GM13976 (cell line): ENCODE results near the gene FCHSD2.

Experiments
- DNase-seq: peaks from one replicate; pipeline ENCODE4 v3.0.0; 2012; ENCODE audit warnings: low spot score
- in situ Hi-C: fragments of 300-500 bp; cut with MboI; formaldehyde crosslinking; loops from one replicate; pipeline ENCODE4 v1.12.0; 2022; ENCODE audit warnings: low sequenced_read_pairs, mixed read lengths, inconsistent platforms; ENCODE audit not compliant: unreplicated experiment
- TF ChIP-seq, protein P1 (sequence below): IDR thresholded peaks from 2 replicates; pipeline ENCODE4 v1.5.1; 2012; ENCODE audit warnings: borderline replicate concordance, mild to moderate bottlenecking; ENCODE audit not compliant: insufficient read depth; ENCODE audit errors: extremely low read depth, missing control alignments, control extremely low read depth

The FCHSD2 gene

GRCh38 chr11:73174495-73174791 is 32.3 kb upstream of the FCHSD2 start:
- TF ChIP-seq, protein P1, sequence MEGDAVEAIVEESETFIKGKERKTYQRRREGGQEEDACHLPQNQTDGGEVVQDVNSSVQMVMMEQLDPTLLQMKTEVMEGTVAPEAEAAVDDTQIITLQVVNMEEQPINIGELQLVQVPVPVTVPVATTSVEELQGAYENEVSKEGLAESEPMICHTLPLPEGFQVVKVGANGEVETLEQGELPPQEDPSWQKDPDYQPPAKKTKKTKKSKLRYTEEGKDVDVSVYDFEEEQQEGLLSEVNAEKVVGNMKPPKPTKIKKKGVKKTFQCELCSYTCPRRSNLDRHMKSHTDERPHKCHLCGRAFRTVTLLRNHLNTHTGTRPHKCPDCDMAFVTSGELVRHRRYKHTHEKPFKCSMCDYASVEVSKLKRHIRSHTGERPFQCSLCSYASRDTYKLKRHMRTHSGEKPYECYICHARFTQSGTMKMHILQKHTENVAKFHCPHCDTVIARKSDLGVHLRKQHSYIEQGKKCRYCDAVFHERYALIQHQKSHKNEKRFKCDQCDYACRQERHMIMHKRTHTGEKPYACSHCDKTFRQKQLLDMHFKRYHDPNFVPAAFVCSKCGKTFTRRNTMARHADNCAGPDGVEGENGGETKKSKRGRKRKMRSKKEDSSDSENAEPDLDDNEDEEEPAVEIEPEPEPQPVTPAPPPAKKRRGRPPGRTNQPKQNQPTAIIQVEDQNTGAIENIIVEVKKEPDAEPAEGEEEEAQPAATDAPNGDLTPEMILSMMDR: no peak
- in situ Hi-C loops: loop anchor here (10.0 kb wide), 1 partner anchor 340 kb away; no protein-coding TSS in a partner anchor
- DNase-seq: no peak

DNA sequence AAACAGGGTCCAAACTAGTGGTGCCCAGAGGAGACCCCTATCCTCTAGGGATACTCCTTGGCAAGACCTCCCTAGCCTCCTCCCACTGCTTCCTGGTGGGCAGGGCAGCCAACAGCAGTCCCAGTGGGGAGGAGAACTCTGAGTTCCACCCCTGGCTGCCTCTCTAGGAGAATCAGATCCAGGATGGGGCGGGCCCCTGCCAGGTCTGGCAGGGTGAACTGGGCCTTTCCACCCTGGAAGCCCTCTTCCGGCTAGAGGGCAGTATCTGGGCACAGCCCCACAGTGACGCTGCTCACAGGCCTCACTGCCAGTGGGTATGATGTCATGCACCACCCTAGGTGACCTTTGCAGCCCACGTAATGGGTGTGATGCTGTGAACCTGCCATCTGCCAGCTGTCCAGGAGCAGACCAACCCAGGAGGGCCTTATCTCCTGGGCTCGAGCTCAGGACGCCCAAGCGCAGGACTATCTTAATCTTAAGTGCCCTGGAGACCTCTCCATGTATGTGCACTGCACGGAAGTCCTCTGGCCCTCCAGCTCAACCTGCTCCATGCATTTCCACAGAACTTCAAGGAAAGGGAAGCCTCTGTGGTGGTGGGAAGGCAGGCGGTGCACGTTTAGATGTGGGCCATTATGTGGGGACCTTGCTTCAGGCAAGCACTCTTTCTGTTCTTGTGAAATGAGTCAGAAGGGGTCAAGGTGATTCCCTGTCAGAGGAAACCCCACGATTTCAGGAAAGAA is 31.8 kb upstream of the FCHSD2 start:
- TF ChIP-seq, protein P1: no peak
- no peak for DNase-seq
- in situ Hi-C loops: loop anchor here (10.0 kb wide), 1 partner anchor 339 kb away; no protein-coding TSS in a partner anchor

GRCh38 chr11:73172992-73173656 is 31.0 kb upstream of the FCHSD2 start:
- TF ChIP-seq, protein P1: no peak
- DNase-seq: no peak
- in situ Hi-C loops: loop anchor here (10.0 kb wide), 1 partner anchor 338 kb away; no protein-coding TSS in a partner anchor

GRCh38 chr11:73171436-73172161 is 29.5 kb upstream of the FCHSD2 start:
- in situ Hi-C loops: loop anchor here (10.0 kb wide), 1 partner anchor 337 kb away; no protein-coding TSS in a partner anchor
- TF ChIP-seq, protein P1: no peak

GRCh38 chr11:73170140-73170539 is 28.0 kb upstream of the FCHSD2 start:
- TF ChIP-seq, protein P1: no peak
- DNase-seq: no peak
- in situ Hi-C loops: loop anchor here (10.0 kb wide), 1 partner anchor 335 kb away; no protein-coding TSS in a partner anchor

More at GRCh38 chr11:73171436-73172161, 29.5 kb upstream of the FCHSD2 start:
- no peak for DNase-seq

GRCh38 chr11:73168925-73169579 is 26.9 kb upstream of the FCHSD2 start:
- no peak for DNase-seq
- TF ChIP-seq, protein P1: no peak
- in situ Hi-C loops: no loop called here
